Osteoblast (primary cell): ENCODE data around the gene CCDC91. TPM values are rescaled to one million over a fixed set of nuclear protein-coding genes. Genes with fewer than 3 reads are reported as not detected.

ENCODE experiments used
- DNase-seq: peaks from one replicate; pipeline ENCODE4 v3.0.0; 2011; ENCODE audit warnings: low spot score, mixed read lengths; ENCODE audit not compliant: insufficient read length; ENCODE audit errors: missing footprints
- H2AFZ ChIP-seq: 2 replicates; pipeline ENCODE4 v1.6.0; 2011; ENCODE audit warnings: mild to moderate bottlenecking, low read length
- H3K27ac ChIP-seq: 2 replicates; pipeline ENCODE4 v1.5.1; 2011; ENCODE audit warnings: mild to moderate bottlenecking, low read depth, low read length, moderate library complexity
- H3K27me3 ChIP-seq: 2 replicates; pipeline ENCODE4 v1.6.0; 2012; ENCODE audit warnings: mild to moderate bottlenecking, control low read depth, inconsistent platforms, low read length, moderate library complexity; ENCODE audit not compliant: insufficient read depth
- H3K36me3 ChIP-seq: 2 replicates; pipeline ENCODE4 v1.5.1; 2011; ENCODE audit warnings: mild to moderate bottlenecking, low read length, control low read depth, moderate library complexity; ENCODE audit not compliant: insufficient read depth
- H3K4me1 ChIP-seq: 2 replicates; pipeline ENCODE4 v1.5.1; 2011; ENCODE audit warnings: mild to moderate bottlenecking, low read length, control low read depth, moderate library complexity; ENCODE audit not compliant: insufficient read depth
- H3K4me2 ChIP-seq: 2 replicates; pipeline ENCODE4 v1.6.0; 2011; ENCODE audit warnings: mild to moderate bottlenecking, low read length; ENCODE audit not compliant: insufficient read depth
- H3K4me3 ChIP-seq: fragments of 200-600 bp; sonication (generic); 3 replicates; pipeline ENCODE4 v1.5.1; 2012; ENCODE audit warnings: mild to moderate bottlenecking, low read length, inconsistent platforms; ENCODE audit not compliant: insufficient read depth
- H3K79me2 ChIP-seq: 2 replicates; pipeline ENCODE4 v1.6.0; 2012; ENCODE audit warnings: mild to moderate bottlenecking, low read length, control low read depth, inconsistent platforms; ENCODE audit not compliant: insufficient read depth
- H3K9me3 ChIP-seq: 2 replicates; pipeline ENCODE4 v1.5.1; 2011; ENCODE audit warnings: low read depth, low read length, control low read depth
- H4K20me1 ChIP-seq: 2 replicates; pipeline ENCODE4 v1.6.0; 2012; ENCODE audit warnings: mild to moderate bottlenecking, low read length, control low read depth; ENCODE audit not compliant: insufficient read depth
- total RNA-seq: library from RNA; depleted of rRNA; stranded (reverse); fragments of >200 nt; gene quantifications from 2 replicates; pipeline ENCODE4 v1.2.3, GENCODE V29; 2012
- TF ChIP-seq, protein P1 (sequence below): IDR thresholded peaks from 2 replicates; pipeline ENCODE4 v1.5.1; 2011; ENCODE audit warnings: mild to moderate bottlenecking, low read depth, low read length, moderate library complexity; ENCODE audit errors: extremely low read depth

Gene CCDC91
- total RNA-seq, 1 donor: 36.2 TPM

DNA sequence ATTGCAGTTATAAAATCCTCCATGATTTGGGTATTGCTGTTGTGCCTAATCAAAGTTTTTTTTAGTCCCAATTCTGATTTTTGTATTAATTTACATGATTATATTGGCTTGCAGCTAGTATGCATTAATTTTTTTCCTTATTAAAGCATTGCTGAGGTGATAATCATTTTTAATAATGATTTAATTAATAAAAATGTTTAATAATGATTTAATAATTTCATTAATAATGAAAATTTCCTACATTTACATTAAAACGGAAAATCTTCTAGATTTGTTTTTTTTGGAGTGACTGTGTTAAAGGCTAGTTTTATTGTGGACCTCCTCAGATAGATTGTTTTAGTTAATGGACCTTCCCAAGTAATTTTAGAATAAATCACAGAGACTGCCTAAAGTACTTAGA is 79.6 kb downstream of the CCDC91 start:
- no peaks in the 10 kb centered on the region for H3K36me3 ChIP-seq
- H3K4me3 ChIP-seq: no peak overlapping the region
- TF ChIP-seq, protein P1, sequence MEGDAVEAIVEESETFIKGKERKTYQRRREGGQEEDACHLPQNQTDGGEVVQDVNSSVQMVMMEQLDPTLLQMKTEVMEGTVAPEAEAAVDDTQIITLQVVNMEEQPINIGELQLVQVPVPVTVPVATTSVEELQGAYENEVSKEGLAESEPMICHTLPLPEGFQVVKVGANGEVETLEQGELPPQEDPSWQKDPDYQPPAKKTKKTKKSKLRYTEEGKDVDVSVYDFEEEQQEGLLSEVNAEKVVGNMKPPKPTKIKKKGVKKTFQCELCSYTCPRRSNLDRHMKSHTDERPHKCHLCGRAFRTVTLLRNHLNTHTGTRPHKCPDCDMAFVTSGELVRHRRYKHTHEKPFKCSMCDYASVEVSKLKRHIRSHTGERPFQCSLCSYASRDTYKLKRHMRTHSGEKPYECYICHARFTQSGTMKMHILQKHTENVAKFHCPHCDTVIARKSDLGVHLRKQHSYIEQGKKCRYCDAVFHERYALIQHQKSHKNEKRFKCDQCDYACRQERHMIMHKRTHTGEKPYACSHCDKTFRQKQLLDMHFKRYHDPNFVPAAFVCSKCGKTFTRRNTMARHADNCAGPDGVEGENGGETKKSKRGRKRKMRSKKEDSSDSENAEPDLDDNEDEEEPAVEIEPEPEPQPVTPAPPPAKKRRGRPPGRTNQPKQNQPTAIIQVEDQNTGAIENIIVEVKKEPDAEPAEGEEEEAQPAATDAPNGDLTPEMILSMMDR: no peak
- no peaks in the 10 kb centered on the region for H3K79me2 ChIP-seq
- no peak overlapping the region for H2AFZ ChIP-seq
- H3K9me3 ChIP-seq: no peaks in the 10 kb centered on the region
- DNase-seq: no peak
- H3K27me3 ChIP-seq: no peaks in the 10 kb centered on the region
- no peaks in the 10 kb centered on the region for H3K4me1 ChIP-seq
- H3K4me2 ChIP-seq: no peak overlapping the region
- no peaks in the 10 kb centered on the region for H4K20me1 ChIP-seq
- no peak overlapping the region for H3K27ac ChIP-seq

- no peak overlapping the region for H2AFZ ChIP-seq
- no peaks in the 10 kb centered on the region for H3K9me3 ChIP-seq
- no peak for DNase-seq
- no peaks in the 10 kb centered on the region for H3K36me3 ChIP-seq
- no peak overlapping the region for H3K4me3 ChIP-seq
- no peaks in the 10 kb centered on the region for H3K4me1 ChIP-seq
- no peak overlapping the region for H3K27ac ChIP-seq
- no peaks in the 10 kb centered on the region for H4K20me1 ChIP-seq
- no peaks in the 10 kb centered on the region for H3K27me3 ChIP-seq
- TF ChIP-seq, protein P1: no peak
- H3K4me2 ChIP-seq: no peak overlapping the region
- H3K79me2 ChIP-seq: no peaks in the 10 kb centered on the region
These were observed 88.2 kb downstream of the CCDC91 start for GRCh38 chr12:28278499-28278898.

- Histone ChIP-seq H3K27ac (no peak overlapping the region), H2AFZ (no peak overlapping the region), H3K4me2 (no peak overlapping the region), H4K20me1 (no peaks in the 10 kb centered on the region), H3K4me1 (no peaks in the 10 kb centered on the region), H3K36me3 (no peaks in the 10 kb centered on the region), H3K9me3 (no peaks in the 10 kb centered on the region), H3K27me3 (no peaks in the 10 kb centered on the region), H3K79me2 (no peaks in the 10 kb centered on the region), H3K4me3 (no peak overlapping the region)
- TF ChIP-seq, protein P1: no peak
- DNase-seq: no peak
These were observed 88.7 kb downstream of the CCDC91 start for GRCh38 chr12:28278960-28279359.

- peaks cover 3% of the 10 kb centered on the region for H3K9me3 ChIP-seq
- no peaks in the 10 kb centered on the region for H3K79me2 ChIP-seq
- no peaks in the 10 kb centered on the region for H3K36me3 ChIP-seq
- H2AFZ ChIP-seq: no peak overlapping the region
- no peak overlapping the region for H3K27ac ChIP-seq
- no peak overlapping the region for H3K4me3 ChIP-seq
- H3K4me2 ChIP-seq: no peak overlapping the region
- no peaks in the 10 kb centered on the region for H3K4me1 ChIP-seq
- no peaks in the 10 kb centered on the region for H3K27me3 ChIP-seq
- DNase-seq: no peak
- TF ChIP-seq, protein P1: no peak
- H4K20me1 ChIP-seq: no peaks in the 10 kb centered on the region
These were observed 96.1 kb downstream of the CCDC91 start for GRCh38 chr12:28286352-28286751.
